Measurements from ENCODE around the gene UTP25. TPM values are rescaled to one million over a fixed set of nuclear protein-coding genes. Genes with fewer than 3 reads are reported as not detected.

Gene UTP25
- total RNA-seq, 1 donor from 2014 or later = 7.4 TPM

DNA sequence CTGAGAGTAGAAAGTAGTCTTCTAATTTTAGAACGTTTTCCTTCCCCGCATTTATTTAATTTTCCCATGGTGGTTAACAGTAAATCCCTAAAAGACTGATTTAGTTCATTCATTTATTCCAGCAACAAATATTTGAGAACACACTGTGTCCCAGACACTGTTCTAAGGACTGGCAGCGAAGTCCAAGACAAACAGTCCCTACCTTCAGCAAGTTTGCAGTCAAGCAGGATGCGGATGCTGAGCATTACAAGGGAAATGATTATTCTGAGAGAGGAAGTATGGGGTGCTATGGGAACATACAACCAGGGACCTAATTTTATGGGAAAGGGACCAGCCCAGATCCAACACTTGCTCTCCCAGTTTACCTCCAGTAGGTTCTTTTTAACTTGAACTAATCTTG lies 42.2 kb upstream of the UTP25 start:
- H3K4me3 Mint-ChIP-seq (ENCODE audit: unreplicated experiment) = no peak overlapping the region
- FAIRE-seq (no peak), DNase-seq (ENCODE audit: low read depth) (no peak)
- Histone ChIP-seq H2AFZ (ENCODE audit: low read depth, low read length) (no peak overlapping the region), H3K36me3 (ENCODE audit: insufficient read depth, low read length) (no peaks in the 10 kb centered on the region), H3K9ac (ENCODE audit: low read length) (no peak overlapping the region), H3K9me3 (ENCODE audit: insufficient read depth, low read depth, low read length) (no peaks in the 10 kb centered on the region), H3K4me1 (ENCODE audit: insufficient read depth, low read length) (peaks cover 13% of the 10 kb centered on the region), H3K27ac (ENCODE audit: low read depth, low read length) (no peak overlapping the region), H3K4me3 (ENCODE audit: insufficient read depth, low read depth, low read length) (no peak overlapping the region), H3K4me2 (ENCODE audit: low read length) (no peak overlapping the region), H3K27me3 (ENCODE audit: insufficient read depth, low read length) (no peaks in the 10 kb centered on the region), H4K20me1 (ENCODE audit: insufficient read depth, low read length) (no peaks in the 10 kb centered on the region), H3K79me2 (ENCODE audit: insufficient read depth, low read length) (peaks cover 10% of the 10 kb centered on the region)
- H3K4me1 Mint-ChIP-seq (ENCODE audit: low read depth, unreplicated experiment) = peaks cover 11% of the 10 kb centered on the region
- H3K9me3 Mint-ChIP-seq (ENCODE audit: unreplicated experiment) = no peaks in the 10 kb centered on the region
- TF ChIP-seq, protein P1, sequence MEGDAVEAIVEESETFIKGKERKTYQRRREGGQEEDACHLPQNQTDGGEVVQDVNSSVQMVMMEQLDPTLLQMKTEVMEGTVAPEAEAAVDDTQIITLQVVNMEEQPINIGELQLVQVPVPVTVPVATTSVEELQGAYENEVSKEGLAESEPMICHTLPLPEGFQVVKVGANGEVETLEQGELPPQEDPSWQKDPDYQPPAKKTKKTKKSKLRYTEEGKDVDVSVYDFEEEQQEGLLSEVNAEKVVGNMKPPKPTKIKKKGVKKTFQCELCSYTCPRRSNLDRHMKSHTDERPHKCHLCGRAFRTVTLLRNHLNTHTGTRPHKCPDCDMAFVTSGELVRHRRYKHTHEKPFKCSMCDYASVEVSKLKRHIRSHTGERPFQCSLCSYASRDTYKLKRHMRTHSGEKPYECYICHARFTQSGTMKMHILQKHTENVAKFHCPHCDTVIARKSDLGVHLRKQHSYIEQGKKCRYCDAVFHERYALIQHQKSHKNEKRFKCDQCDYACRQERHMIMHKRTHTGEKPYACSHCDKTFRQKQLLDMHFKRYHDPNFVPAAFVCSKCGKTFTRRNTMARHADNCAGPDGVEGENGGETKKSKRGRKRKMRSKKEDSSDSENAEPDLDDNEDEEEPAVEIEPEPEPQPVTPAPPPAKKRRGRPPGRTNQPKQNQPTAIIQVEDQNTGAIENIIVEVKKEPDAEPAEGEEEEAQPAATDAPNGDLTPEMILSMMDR (IDR thresholded peaks at IDR 0.05; ENCODE audit: insufficient read depth, low read depth, low read length) = no peak
- no peak for TF ChIP-seq EZH2 (IDR thresholded peaks at IDR 0.05; ENCODE audit: insufficient read depth, low read length)
- H3K27ac Mint-ChIP-seq (ENCODE audit: unreplicated experiment) = no peak overlapping the region
- H3K36me3 Mint-ChIP-seq (ENCODE audit: low read depth, unreplicated experiment) = peaks cover 12% of the 10 kb centered on the region
- H3K27me3 Mint-ChIP-seq (ENCODE audit: low read depth, unreplicated experiment) = no peaks in the 10 kb centered on the region

DNA sequence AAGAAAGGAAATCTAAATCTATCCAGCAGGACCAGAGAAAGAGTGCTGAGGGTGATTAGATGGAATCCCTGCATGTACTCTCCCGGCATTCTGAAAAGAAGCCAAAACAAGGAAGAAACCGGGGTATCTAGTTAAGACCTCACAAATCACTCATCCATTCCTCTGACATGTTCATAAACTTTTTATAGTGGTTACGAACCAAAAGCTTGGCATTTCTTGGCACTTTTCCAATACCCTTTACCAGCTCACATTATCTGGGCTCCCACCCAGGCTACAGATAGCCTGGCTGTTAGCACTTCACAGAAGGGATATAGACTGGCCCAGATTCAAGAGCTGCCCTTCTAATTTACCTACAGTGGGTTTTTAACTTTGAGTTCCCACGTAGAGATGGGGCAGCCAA lies 41.6 kb upstream of the UTP25 start:
- Mint-ChIP-seq H3K4me1 (ENCODE audit: low read depth, unreplicated experiment) (peaks cover 11% of the 10 kb centered on the region), H3K27ac (ENCODE audit: unreplicated experiment) (no peak overlapping the region), H3K36me3 (ENCODE audit: low read depth, unreplicated experiment) (peaks cover 15% of the 10 kb centered on the region), H3K9me3 (ENCODE audit: unreplicated experiment) (no peaks in the 10 kb centered on the region), H3K27me3 (ENCODE audit: low read depth, unreplicated experiment) (no peaks in the 10 kb centered on the region), H3K4me3 (ENCODE audit: unreplicated experiment) (no peak overlapping the region)
- no peaks in the 10 kb centered on the region for H4K20me1 ChIP-seq (ENCODE audit: insufficient read depth, low read length)
- peaks cover 10% of the 10 kb centered on the region for H3K79me2 ChIP-seq (ENCODE audit: insufficient read depth, low read length)
- peaks cover 13% of the 10 kb centered on the region for H3K4me1 ChIP-seq (ENCODE audit: insufficient read depth, low read length)
- no peak overlapping the region for H2AFZ ChIP-seq (ENCODE audit: low read depth, low read length)
- H3K27me3 ChIP-seq (ENCODE audit: insufficient read depth, low read length) = no peaks in the 10 kb centered on the region
- H3K4me3 ChIP-seq (ENCODE audit: insufficient read depth, low read depth, low read length) = no peak overlapping the region
- H3K9ac ChIP-seq (ENCODE audit: low read length) = no peak overlapping the region
- H3K9me3 ChIP-seq (ENCODE audit: insufficient read depth, low read depth, low read length) = no peaks in the 10 kb centered on the region
- TF ChIP-seq EZH2 (IDR thresholded peaks at IDR 0.05; ENCODE audit: insufficient read depth, low read length) = no peak
- TF ChIP-seq, protein P1 (IDR thresholded peaks at IDR 0.05; ENCODE audit: insufficient read depth, low read depth, low read length) = no peak
- DNase-seq (ENCODE audit: low read depth) (no peak), FAIRE-seq (no peak)
- no peaks in the 10 kb centered on the region for H3K36me3 ChIP-seq (ENCODE audit: insufficient read depth, low read length)
- H3K4me2 ChIP-seq (ENCODE audit: low read length) = no peak overlapping the region
- H3K27ac ChIP-seq (ENCODE audit: low read depth, low read length) = no peak overlapping the region

DNA sequence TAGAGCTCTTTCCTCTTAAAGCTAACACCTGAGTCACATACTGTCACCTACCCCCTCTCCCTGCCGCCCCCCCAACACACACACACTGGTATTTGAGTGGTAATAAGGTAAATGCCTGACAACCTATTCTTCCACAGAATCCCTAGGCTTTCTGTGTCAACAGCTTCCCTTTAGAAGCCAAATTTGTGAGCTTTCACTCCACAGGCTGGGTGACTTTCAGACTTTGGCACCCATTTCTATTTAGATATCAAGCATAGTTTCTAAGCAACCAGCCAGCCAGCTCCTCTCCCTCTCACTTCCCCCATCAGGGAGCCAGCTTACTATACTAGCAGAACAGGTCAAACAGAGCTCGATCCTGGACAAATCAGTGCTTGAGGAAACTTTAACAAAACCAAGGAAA lies 40.2 kb upstream of the UTP25 start:
- no peak overlapping the region for H3K27ac ChIP-seq (ENCODE audit: low read depth, low read length)
- H3K4me1 ChIP-seq (ENCODE audit: insufficient read depth, low read length) = peaks cover 13% of the 10 kb centered on the region
- H3K9me3 ChIP-seq (ENCODE audit: insufficient read depth, low read depth, low read length) = no peaks in the 10 kb centered on the region
- Mint-ChIP-seq H3K27ac (ENCODE audit: unreplicated experiment) (no peak overlapping the region), H3K4me1 (ENCODE audit: low read depth, unreplicated experiment) (peaks cover 11% of the 10 kb centered on the region), H3K27me3 (ENCODE audit: low read depth, unreplicated experiment) (no peaks in the 10 kb centered on the region), H3K36me3 (ENCODE audit: low read depth, unreplicated experiment) (peaks cover 23% of the 10 kb centered on the region), H3K9me3 (ENCODE audit: unreplicated experiment) (no peaks in the 10 kb centered on the region), H3K4me3 (ENCODE audit: unreplicated experiment) (no peak overlapping the region)
- no peaks in the 10 kb centered on the region for H3K36me3 ChIP-seq (ENCODE audit: insufficient read depth, low read length)
- H3K79me2 ChIP-seq (ENCODE audit: insufficient read depth, low read length) = peaks cover 10% of the 10 kb centered on the region
- no peaks in the 10 kb centered on the region for H4K20me1 ChIP-seq (ENCODE audit: insufficient read depth, low read length)
- no peaks in the 10 kb centered on the region for H3K27me3 ChIP-seq (ENCODE audit: insufficient read depth, low read length)
- TF ChIP-seq, protein P1 (IDR thresholded peaks at IDR 0.05; ENCODE audit: insufficient read depth, low read depth, low read length) = no peak
- TF ChIP-seq EZH2 (IDR thresholded peaks at IDR 0.05; ENCODE audit: insufficient read depth, low read length) = no peak
- no peak for FAIRE-seq
- DNase-seq (ENCODE audit: low read depth) = no peak
- H3K9ac ChIP-seq (ENCODE audit: low read length) = no peak overlapping the region
- no peak overlapping the region for H3K4me2 ChIP-seq (ENCODE audit: low read length)
- no peak overlapping the region for H3K4me3 ChIP-seq (ENCODE audit: insufficient read depth, low read depth, low read length)
- H2AFZ ChIP-seq (ENCODE audit: low read depth, low read length) = no peak overlapping the region

All from astrocyte (in vitro differentiated cells and primary cell).